Stimulated activated CD4-positive, alpha-beta T cell treated with anti-CD3 and anti-CD28 coated beads, Interleukin-1b, Interleukin-23, amount 100 ng/mL, for 48 hours (primary cell): Measurements from ENCODE around the gene MAPK13.
A peak's percentile ranks its signal among the peaks of the same experiment; 100 is the strongest.
"Not testable (repeated sequence)": the region's sequence is repeated elsewhere in the genome, so short reads cannot be mapped to it uniquely, and the experiment has no call there.

Experiments used
- DNase-seq: peaks from one replicate; pipeline ENCODE4 v3.0.0-alpha.2; 2020

Gene MAPK13

GRCh38 chr6:36129941-36130666 lies at the start of gene MAPK13:
MAPK13 (plus strand) TSS chr6:36130513; CDS start chr6:36130583, 70 bp downstream.
- DNase-seq: peak; percentile 36

- no peak for DNase-seq
These were observed 48.0 kb upstream of the MAPK13 start for GRCh38 chr6:36082318-36082717.

DNA sequence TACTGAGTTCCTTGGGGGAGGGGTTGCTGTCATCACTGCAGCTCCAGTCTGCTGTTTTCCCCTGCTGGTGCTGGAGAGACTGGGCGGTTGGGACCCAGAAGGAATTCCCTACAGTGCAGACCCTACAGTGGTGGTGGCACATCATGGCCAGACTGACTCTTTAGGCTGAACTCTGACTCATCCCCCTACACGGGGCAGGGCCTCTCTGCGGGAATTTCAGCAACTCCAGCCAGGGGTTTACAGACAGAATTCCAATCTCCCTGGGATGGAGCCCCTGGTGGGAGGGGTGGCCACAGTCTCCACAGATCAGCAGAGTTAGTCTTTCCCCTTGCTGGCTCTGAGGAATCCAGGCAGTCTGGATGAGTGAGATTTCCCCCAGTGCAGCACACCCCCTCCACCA lies 46.9 kb upstream of the MAPK13 start:
- no peak for DNase-seq

DNA sequence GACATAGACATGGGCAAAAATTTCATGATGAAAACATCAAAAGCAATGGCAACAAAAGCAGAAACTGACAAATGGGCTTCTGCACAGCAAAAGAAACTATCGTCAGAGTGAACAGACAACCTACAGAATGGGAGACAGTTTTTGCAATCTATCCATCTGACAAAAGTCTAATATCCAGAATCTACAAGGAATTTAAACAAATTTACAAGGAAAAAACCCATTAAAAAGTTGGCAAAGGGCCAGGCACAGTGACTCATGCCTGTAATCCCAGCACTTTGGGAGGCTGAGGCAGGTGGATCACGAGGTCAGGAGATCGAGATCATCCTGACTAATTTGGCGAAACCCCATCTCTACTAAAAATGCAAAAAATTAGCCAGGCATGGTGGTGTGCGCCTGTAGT lies 42.1 kb upstream of the MAPK13 start:
- DNase-seq: not testable (repeated sequence)

DNA sequence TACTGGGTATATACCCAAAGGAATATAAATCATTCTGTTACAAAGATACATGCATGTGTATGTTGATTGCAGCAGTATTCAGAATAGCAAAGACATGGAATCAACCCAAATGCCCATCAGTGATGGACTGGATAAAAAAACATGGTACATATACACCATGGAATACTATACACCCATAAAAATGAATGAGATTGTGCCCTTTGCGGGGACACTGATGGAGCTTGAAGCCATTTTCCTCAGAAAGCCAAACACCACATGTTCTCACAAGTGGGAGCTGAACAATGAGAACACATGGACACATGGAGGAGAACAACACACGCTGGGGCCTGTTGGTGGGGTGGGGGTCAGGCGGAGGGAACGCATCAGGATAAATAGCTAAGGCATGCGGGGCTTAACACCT lies 41.3 kb upstream of the MAPK13 start:
- no peak for DNase-seq

DNA sequence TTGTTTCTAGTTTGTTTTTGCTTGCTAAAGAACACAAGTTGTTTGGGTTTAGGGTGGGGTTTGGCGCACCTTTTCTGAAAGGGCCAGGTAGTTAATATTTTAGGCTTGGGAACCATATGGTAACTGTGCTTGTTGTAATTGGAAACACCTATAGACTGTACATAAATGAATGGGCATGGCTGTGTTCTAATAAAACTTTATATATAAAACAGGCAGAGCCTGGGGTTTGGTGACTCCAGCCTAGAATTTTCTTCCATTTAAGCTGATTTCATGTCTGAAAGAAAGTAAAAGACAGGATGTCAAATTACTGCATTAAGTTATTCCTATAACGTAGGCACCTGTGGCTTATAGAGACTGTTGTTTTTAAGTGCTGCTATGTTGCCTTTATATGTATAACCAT lies 36.1 kb upstream of the MAPK13 start:
- DNase-seq: no peak

- peak; percentile 76 for DNase-seq
These were observed 35.4 kb upstream of the MAPK13 start for GRCh38 chr6:36094753-36095496.

GRCh38 chr6:36095497-36096391 lies 34.6 kb upstream of the MAPK13 start:
- no peak for DNase-seq

DNA sequence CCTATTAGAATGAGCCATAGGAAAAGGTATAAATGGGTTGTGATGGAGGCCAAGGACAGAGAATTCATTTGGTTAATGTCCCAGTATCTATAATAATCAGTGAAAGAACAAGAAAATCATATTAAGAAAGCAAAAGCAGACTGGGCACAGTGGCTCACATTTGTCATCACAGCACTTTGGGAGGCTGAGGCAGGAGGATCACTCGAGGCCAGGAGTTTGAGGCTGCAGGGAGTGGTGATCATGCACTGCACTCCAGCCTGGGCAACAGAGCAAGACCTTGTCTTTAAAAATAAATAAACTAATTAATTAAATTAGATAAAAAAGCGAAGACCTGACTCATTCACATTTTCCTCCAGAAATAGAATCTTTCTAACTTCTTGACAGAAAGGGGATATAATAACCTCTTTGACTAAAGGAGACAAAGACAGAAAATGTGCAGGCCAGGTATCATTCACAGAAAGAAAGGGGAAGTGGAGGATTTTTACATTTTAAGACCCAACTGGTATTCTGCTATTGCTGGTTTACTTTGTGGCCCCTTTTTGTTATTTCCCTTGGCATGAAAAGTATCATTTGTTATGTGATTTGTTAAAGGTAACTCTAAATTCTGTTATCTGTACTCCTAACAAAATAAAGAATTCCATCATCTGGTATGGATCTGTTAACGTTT lies 31.9 kb upstream of the MAPK13 start:
- no peak for DNase-seq

DNA sequence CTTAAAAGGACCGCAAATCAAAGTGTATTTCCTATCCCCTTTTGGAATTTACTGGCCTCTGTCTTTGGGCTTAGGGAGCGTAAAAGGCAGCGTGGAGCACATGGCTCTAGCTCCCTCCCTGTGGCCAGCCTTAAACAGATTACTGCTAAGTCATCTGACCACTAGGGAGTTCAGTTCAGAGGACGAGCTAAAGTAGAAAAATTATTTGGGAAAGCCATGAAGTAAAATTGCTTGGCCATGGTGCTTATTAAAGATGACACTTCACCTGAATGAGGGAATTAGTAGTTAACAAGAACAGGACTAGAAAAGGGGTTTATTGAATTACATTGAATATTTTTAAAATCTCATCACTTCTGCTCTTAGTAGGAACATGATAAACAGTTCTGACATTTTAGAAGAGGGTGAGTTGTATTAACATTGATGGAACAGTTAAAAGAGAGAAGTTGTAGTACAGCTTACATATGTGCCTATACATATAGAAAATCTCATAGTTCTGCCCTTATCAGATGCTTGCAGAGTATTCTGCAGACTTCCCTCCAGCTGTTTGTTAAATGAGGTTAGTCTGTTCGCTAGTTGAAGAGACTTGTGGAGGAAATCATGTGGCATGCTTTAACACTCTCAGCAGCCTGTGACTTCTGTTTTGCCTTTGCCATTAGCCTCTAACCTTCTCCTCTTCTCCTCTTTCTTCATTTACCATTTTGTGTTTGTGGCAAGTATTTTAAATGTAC lies 31.2 kb upstream of the MAPK13 start:
- DNase-seq: no peak

DNA sequence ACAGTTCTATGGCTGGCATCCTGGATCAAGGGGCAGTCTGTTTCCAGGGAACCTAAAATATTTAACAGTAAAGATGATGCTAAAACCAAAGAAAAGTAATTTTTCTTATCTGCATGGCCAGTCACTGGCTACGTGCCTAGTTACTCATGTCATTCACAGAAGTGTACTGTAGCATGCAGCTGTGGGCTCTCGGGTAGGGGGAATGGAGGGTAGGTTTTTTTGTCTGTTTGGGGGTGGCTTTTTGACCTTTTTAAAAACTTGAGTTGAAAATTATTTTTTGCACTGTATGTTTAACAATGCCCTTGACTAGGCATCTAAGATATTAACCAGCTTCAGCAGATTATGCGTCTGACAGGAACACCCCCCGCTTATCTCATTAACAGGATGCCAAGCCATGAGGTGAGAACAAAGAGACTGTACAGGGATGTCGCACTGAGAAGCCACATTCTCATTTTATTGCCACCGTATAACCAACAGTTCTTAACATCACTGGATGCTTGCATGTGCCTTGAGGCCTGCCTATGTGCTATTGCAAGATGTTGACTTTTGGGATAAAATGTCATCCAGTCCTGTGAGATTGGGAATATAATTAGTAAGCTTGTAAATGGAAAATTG lies 30.3 kb upstream of the MAPK13 start:
- DNase-seq: no peak

- no peak for DNase-seq
These were observed 28.6 kb upstream of the MAPK13 start for GRCh38 chr6:36101691-36102090.

DNA sequence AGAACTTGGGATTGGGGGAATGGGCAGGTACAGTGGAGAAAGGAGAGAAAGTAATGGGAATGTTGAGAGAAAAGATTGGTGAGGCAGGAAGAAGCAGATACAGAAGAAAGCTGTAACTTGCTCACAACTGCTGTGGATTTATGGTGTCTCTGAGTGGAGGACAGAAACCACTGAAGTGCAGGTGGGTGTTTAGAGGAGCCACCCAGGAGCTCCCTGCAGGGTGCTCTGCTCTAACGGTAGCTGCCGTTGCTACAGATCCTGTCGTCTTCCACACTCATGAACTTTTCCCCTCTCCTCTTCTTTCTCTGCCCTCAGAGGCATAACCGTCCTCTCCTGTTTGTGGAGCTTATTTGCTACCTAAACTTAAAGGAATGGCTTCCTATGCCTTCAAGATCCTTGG lies 27.5 kb upstream of the MAPK13 start:
- no peak for DNase-seq

- DNase-seq: no peak
These were observed 25.5 kb upstream of the MAPK13 start for GRCh38 chr6:36104836-36105235.

DNA sequence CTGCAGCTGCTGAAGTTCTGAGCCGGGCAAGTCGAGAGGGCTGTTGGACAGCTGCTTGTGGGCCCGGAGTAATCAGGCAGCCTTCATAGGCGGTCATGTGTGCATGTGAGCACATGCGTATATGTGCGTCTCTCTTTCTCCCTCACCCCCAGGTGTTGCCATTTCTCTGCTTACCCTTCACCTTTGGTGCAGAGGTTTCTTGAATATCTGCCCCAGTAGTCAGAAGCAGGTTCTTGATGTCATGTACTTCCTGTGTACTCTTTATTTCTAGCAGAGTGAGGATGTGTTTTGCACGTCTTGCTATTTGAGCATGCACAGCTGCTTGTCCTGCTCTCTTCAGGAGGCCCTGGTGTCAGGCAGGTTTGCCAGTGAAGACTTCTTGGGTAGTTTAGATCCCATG lies 21.2 kb upstream of the MAPK13 start:
- DNase-seq: no peak

DNA sequence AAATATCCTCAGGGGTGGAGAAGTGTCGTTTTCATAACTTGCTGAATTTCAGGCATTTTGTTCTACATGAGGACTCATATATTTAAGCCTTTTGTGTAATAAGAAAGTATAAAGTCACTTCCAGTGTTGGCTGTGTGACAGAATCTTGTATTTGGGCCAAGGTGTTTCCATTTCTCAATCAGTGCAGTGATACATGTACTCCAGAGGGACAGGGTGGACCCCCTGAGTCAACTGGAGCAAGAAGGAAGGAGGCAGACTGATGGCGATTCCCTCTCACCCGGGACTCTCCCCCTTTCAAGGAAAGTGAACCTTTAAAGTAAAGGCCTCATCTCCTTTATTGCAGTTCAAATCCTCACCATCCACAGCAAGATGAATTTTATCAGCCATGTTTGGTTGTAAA lies 20.3 kb upstream of the MAPK13 start:
- no peak for DNase-seq

DNA sequence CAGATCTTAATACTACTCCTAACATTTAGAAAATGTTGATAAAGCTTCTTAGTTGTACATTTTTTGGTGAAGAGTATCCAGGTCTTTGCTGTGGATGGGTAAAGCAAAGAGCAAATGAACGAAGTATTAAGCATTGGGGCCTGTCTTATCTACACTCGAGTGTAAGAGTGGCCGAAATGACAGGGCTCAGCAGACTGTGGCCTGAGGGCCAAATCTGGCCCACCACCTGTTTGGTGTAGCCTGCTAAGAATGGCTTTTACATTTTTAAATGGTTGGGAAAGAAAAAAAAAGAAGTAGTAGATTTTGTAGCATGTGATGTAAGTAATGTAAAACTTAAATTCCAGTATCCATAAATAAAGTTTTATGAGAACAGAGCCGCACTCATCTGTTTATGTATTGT lies 19.4 kb upstream of the MAPK13 start:
- DNase-seq: no peak

- DNase-seq: no peak
These were observed 18.8 kb upstream of the MAPK13 start for GRCh38 chr6:36111526-36111925.

- DNase-seq: no peak
These were observed 17.3 kb upstream of the MAPK13 start for GRCh38 chr6:36113049-36113448.

DNA sequence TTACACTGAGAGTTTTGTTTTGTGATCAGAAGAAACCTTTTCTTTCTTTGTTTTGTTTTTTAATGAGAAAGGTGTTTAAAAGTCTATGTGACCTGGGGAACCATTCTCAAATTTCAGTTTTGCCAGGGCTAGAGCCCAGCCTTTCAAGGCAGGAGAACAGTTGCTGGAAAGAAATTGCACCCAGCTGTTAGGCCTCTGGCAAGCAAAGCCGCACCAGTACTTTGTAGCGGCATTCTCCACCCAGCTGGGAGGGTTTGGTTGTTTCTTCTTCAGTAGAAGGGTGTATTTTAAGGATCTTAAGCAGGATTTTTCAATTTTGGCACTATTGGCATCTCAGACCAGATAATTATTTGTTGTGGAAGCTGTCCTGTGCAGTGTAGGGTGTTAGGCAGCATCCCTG lies 16.6 kb upstream of the MAPK13 start:
- no peak for DNase-seq

- DNase-seq: no peak
These were observed 15.4 kb upstream of the MAPK13 start for GRCh38 chr6:36114798-36115408.
